HCT116 (cell line): Measurements from ENCODE around the gene FHOD3. TPM values are rescaled to one million over a fixed set of nuclear protein-coding genes. Genes with fewer than 3 reads are reported as not detected.

ENCODE experiments used
- ATAC-seq: fragments of 200-7000 bp; cut with Tn5 transposase; 2 replicates; pipeline ENCODE4 v1.9.1; 2020; ENCODE audit warnings: mild to moderate bottlenecking, moderate library complexity
- BruUV-seq: library from RNA; stranded (reverse); fragments of 400-500 nt; replicated peaks from 2 replicates; lab custom pipeline; 2021; lab: Mats Ljungman, UMichigan
- CTCF ChIA-PET: fragments of 300-600 bp; sonication (Branson Sonifier 250); formaldehyde crosslinking; loops from one replicate; lab custom pipeline; 2021; ENCODE audit warnings: antibody characterized with exemption; lab: Charles Lee
- POLR2A ChIA-PET: fragments of 300-600, 350-600 bp; sonication (Branson Sonifier 250); formaldehyde crosslinking; loops from one replicate; lab custom pipeline; 2021; ENCODE audit warnings: antibody characterized with exemption; lab: Charles Lee
- RAD21 ChIA-PET, 2 experiments: fragments of 300-600 bp; sonication (Branson Sonifier 250); formaldehyde crosslinking; loops; one replicate each; lab custom pipeline; 2023; ENCODE audit warnings: low total read pairs in 2 of 2; ENCODE audit not compliant: uncharacterized antibody in 2 of 2, unreplicated experiment in 2 of 2, low non-redundant PET in 1 of 2; lab: Charles Lee
- DNase-seq: peaks from one replicate; pipeline ENCODE4 v3.0.0-alpha.2; 2010; ENCODE audit warnings: low read depth, low spot score
- H2AFZ ChIP-seq: fragments of 200-600 bp; shearing (Covaris generic), sonication (generic); 2 replicates; pipeline ENCODE4 v1.6.1; 2017; ENCODE audit warnings: low read depth, mixed run types, mixed read lengths, antibody characterized with exemption, low read length; ENCODE audit not compliant: poor library complexity, severe bottlenecking
- H3K27ac ChIP-seq: 2 replicates; pipeline ENCODE4 v1.5.1; 2012; ENCODE audit warnings: low read depth, low read length
- H3K27me3 ChIP-seq: fragments of 200-600 bp; sonication (generic); 2 replicates; pipeline ENCODE4 v1.6.1; 2016; ENCODE audit warnings: mixed run types, low read length, mixed read lengths; ENCODE audit not compliant: insufficient read depth
- H3K36me3 ChIP-seq, 2 experiments: fragments of 200-500 bp in 1 of 2; fragments of 200-600 bp in 1 of 2; sonication (Bioruptor generic) in 1 of 2; sonication (generic) in 1 of 2; 2 replicates each; pipeline versions ENCODE4 v1.5.1 to v1.6.1; 2014 to 2016; ENCODE audit warnings: low read length in 2 of 2, inconsistent platforms in 1 of 2, mixed read lengths in 1 of 2, mixed run types in 1 of 2; ENCODE audit not compliant: insufficient read depth in 2 of 2, control insufficient read depth in 1 of 2
- H3K4me1 ChIP-seq, 2 experiments: fragments of 200-600 bp in 1 of 2; sonication (generic) in 1 of 2; 2 replicates each; pipeline versions ENCODE4 v1.5.1 to v1.6.1; 2012 to 2017; ENCODE audit warnings: low read length in 2 of 2, inconsistent platforms in 1 of 2, mild to moderate bottlenecking in 1 of 2, mixed read lengths in 1 of 2, mixed run types in 1 of 2, moderate library complexity in 1 of 2; ENCODE audit not compliant: insufficient read depth in 2 of 2, control insufficient read depth in 1 of 2
- H3K4me2 ChIP-seq: fragments of 200-600 bp; sonication (generic); 2 replicates; pipeline ENCODE4 v1.6.1; 2017; ENCODE audit warnings: mixed run types, low read length, mixed read lengths
- H3K4me3 ChIP-seq, 2 experiments: fragments of 200-600 bp in 1 of 2; sonication (generic) in 1 of 2; replicated peaks in 1 of 2; 2 replicates each; pipeline ENCODE4 v1.5.1; 2011 to 2016; ENCODE audit warnings: low read length in 2 of 2, control low read depth in 1 of 2, low read depth in 1 of 2, mild to moderate bottlenecking in 1 of 2, mixed read lengths in 1 of 2, mixed run types in 1 of 2
- H3K79me2 ChIP-seq: fragments of 200-600 bp; sonication (generic); 2 replicates; pipeline ENCODE4 v1.6.1; 2017; ENCODE audit warnings: mild to moderate bottlenecking, mixed run types, low read length, moderate library complexity, mixed read lengths; ENCODE audit not compliant: insufficient read depth
- H3K9ac ChIP-seq: fragments of 200-600 bp; sonication (generic); 2 replicates; pipeline ENCODE4 v1.6.1; 2016; ENCODE audit warnings: low read length, mixed read lengths
- H3K9me2 ChIP-seq: fragments of 200-600 bp; sonication (generic), shearing (Covaris generic); 2 replicates; pipeline ENCODE4 v1.6.1; 2017; ENCODE audit warnings: mixed run types, mild to moderate bottlenecking, moderate library complexity; ENCODE audit not compliant: insufficient read depth
- H3K9me3 ChIP-seq, 2 experiments: fragments of 200-500 bp in 1 of 2; fragments of 200-600 bp in 1 of 2; sonication (Bioruptor generic) in 1 of 2; sonication (generic) in 1 of 2; 2 replicates each; pipeline ENCODE4 v1.6.1; 2014 to 2017; ENCODE audit warnings: low read length in 2 of 2, mixed read lengths in 2 of 2, inconsistent platforms in 1 of 2, low read depth in 1 of 2, mild to moderate bottlenecking in 1 of 2, mixed run types in 1 of 2, moderate library complexity in 1 of 2; ENCODE audit not compliant: control insufficient read depth in 1 of 2, insufficient read depth in 1 of 2
- H4K20me1 ChIP-seq: fragments of 200-600 bp; sonication (generic), shearing (Covaris generic); 2 replicates; pipeline ENCODE4 v1.6.1; 2017; ENCODE audit warnings: mixed run types, mild to moderate bottlenecking, moderate library complexity; ENCODE audit not compliant: insufficient read depth
- CBX3 ChIP-seq: IDR thresholded peaks from 2 replicates; pipeline ENCODE4 v1.6.1; 2012; ENCODE audit warnings: low read depth
- CEBPB ChIP-seq: IDR thresholded peaks from 2 replicates; pipeline ENCODE4 v1.6.1; 2012; ENCODE audit warnings: low read depth
- EGR1 ChIP-seq: IDR thresholded peaks from 2 replicates; pipeline ENCODE4 v1.6.1; 2012; ENCODE audit warnings: low read depth
- EZH2phosphoT487 ChIP-seq: fragments of 200-600 bp; IDR thresholded peaks from 2 replicates; pipeline ENCODE4 v1.6.1; 2018; ENCODE audit warnings: antibody characterized with exemption, borderline replicate concordance
- JUND ChIP-seq: IDR thresholded peaks from 2 replicates; pipeline ENCODE4 v1.6.1; 2012
- POLR2AphosphoS5 ChIP-seq: IDR thresholded peaks from 2 replicates; pipeline ENCODE4 v1.6.1; 2011; ENCODE audit warnings: mild to moderate bottlenecking, low read depth, low read length, moderate library complexity
- RAD21 ChIP-seq: IDR thresholded peaks from 2 replicates; pipeline ENCODE4 v1.6.1; 2012; ENCODE audit warnings: low read depth, mild to moderate bottlenecking
- SIN3A ChIP-seq: IDR thresholded peaks from 2 replicates; pipeline ENCODE4 v1.6.1; 2012; ENCODE audit warnings: low read depth
- SRF ChIP-seq: IDR thresholded peaks from 2 replicates; pipeline ENCODE4 v1.6.1; 2012; ENCODE audit warnings: low read depth
- YY1 ChIP-seq: IDR thresholded peaks from 2 replicates; pipeline ENCODE4 v1.6.1; 2011; ENCODE audit warnings: low read length, low read depth, moderate library complexity, mild to moderate bottlenecking; ENCODE audit not compliant: insufficient replicate concordance; ENCODE audit errors: extremely low read depth
- ZNF274 ChIP-seq: fragments of 200-500 bp; sonication (Bioruptor generic); IDR thresholded peaks from 2 replicates; pipeline ENCODE4 v1.6.1; 2014; ENCODE audit warnings: mild to moderate bottlenecking, low read depth, low read length, inconsistent platforms
- intact Hi-C: fragments of 100-400 bp; cut with micrococcal nuclease; formaldehyde crosslinking; loops from 2 replicates; pipeline ENCODE4 v1.10.0; 2022
- total RNA-seq: library from RNA; stranded (reverse); gene quantifications from one replicate; pipeline ENCODE4 v1.2.1, GENCODE V29; 2021; ENCODE audit not compliant: unreplicated experiment
- TF ChIP-seq, protein P1 (sequence below), 3 experiments: fragments of 200-600 bp in 1 of 3; sonication (generic) in 1 of 3; IDR thresholded peaks in 2 of 3; conservative IDR thresholded peaks in 1 of 3; 2 replicates each; pipeline ENCODE4 v1.5.1; 2012 to 2017; ENCODE audit warnings: low read depth in 2 of 3, low read length in 2 of 3, antibody characterized with exemption in 1 of 3, borderline replicate concordance in 1 of 3, control low read depth in 1 of 3, mild to moderate bottlenecking in 1 of 3, mixed read lengths in 1 of 3, mixed run types in 1 of 3, moderate library complexity in 1 of 3; ENCODE audit not compliant: insufficient read depth in 1 of 3
- TF ChIP-seq, protein P2 (sequence below): IDR thresholded peaks from 2 replicates; pipeline ENCODE4 v1.6.1; 2011; ENCODE audit warnings: mild to moderate bottlenecking, low read length, moderate library complexity; ENCODE audit not compliant: insufficient replicate concordance; ENCODE audit errors: extremely low read depth
- TF ChIP-seq, protein P3 (sequence below): IDR thresholded peaks from 2 replicates; pipeline ENCODE4 v1.6.1; 2012

FHOD3 gene
- total RNA-seq, 1 experiment from 2014 or later = 4.0 TPM

DNA sequence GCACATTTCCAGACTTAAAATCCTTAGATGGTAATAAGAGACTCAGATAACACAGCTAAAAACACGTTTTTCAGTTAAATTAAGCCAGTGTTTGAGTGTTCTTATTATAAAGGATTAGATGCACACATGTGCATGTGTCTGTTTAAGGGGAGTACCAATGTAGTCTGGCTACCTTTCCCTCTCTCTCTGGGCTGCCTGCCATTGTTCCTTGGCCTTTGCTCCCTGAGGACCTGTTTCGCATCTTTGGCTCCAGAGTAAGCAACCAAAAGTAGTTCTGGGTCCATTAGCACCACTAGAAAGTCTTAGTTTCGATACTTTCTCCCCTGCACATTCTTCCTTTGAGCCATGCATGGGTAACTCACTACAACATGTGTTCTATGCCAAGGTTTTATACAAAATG is 303.0 kb downstream of the FHOD3 start:
- Histone ChIP-seq H3K4me1 (no peaks in the 10 kb centered on the region), H3K9ac (no peak overlapping the region), H3K36me3 (no peaks in the 10 kb centered on the region), H4K20me1 (no peaks in the 10 kb centered on the region), H3K4me3 (no peak overlapping the region), H3K4me2 (no peak overlapping the region), H3K27ac (no peak overlapping the region), H3K27me3 (no peaks in the 10 kb centered on the region), H3K79me2 (no peaks in the 10 kb centered on the region), H2AFZ (no peak overlapping the region), H3K9me3 (no peaks in the 10 kb centered on the region), H3K9me2 (no peaks in the 10 kb centered on the region)
- RAD21 ChIA-PET = no interaction called here
- no TSS peak for BruUV-seq
- CTCF ChIA-PET = no interaction called here
- DNase-seq (no peak), ATAC-seq (no peak)
- intact Hi-C loops = no loop called here
- TF ChIP-seq JUND (no peak), RAD21 (no peak), SRF (no peak), YY1 (no peak), SIN3A (no peak), CEBPB (no peak), CBX3 (no peak), POLR2AphosphoS5 (no peak), EZH2phosphoT487 (no peak), EGR1 (no peak), ZNF274 (no peak)
- TF ChIP-seq, protein P1, sequence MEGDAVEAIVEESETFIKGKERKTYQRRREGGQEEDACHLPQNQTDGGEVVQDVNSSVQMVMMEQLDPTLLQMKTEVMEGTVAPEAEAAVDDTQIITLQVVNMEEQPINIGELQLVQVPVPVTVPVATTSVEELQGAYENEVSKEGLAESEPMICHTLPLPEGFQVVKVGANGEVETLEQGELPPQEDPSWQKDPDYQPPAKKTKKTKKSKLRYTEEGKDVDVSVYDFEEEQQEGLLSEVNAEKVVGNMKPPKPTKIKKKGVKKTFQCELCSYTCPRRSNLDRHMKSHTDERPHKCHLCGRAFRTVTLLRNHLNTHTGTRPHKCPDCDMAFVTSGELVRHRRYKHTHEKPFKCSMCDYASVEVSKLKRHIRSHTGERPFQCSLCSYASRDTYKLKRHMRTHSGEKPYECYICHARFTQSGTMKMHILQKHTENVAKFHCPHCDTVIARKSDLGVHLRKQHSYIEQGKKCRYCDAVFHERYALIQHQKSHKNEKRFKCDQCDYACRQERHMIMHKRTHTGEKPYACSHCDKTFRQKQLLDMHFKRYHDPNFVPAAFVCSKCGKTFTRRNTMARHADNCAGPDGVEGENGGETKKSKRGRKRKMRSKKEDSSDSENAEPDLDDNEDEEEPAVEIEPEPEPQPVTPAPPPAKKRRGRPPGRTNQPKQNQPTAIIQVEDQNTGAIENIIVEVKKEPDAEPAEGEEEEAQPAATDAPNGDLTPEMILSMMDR (IDR thresholded peaks at IDR 0.05 in 2 of 3, conservative IDR thresholded peaks at IDR 0.05 in 1 of 3; ENCODE audit: borderline replicate concordance in 1 of 3, insufficient read depth in 1 of 3, low read depth in 2 of 3, low read length in 2 of 3) = no peak
- TF ChIP-seq, protein P2, sequence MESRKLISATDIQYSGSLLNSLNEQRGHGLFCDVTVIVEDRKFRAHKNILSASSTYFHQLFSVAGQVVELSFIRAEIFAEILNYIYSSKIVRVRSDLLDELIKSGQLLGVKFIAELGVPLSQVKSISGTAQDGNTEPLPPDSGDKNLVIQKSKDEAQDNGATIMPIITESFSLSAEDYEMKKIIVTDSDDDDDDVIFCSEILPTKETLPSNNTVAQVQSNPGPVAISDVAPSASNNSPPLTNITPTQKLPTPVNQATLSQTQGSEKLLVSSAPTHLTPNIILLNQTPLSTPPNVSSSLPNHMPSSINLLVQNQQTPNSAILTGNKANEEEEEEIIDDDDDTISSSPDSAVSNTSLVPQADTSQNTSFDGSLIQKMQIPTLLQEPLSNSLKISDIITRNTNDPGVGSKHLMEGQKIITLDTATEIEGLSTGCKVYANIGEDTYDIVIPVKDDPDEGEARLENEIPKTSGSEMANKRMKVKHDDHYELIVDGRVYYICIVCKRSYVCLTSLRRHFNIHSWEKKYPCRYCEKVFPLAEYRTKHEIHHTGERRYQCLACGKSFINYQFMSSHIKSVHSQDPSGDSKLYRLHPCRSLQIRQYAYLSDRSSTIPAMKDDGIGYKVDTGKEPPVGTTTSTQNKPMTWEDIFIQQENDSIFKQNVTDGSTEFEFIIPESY = no peak
- TF ChIP-seq, protein P3, sequence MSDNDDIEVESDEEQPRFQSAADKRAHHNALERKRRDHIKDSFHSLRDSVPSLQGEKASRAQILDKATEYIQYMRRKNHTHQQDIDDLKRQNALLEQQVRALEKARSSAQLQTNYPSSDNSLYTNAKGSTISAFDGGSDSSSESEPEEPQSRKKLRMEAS = no peak
- POLR2A ChIA-PET = no interaction called here
